ENCODE data around the gene NFX1. TPM values are rescaled to one million over a fixed set of nuclear protein-coding genes. Genes with fewer than 3 reads are reported as not detected.

Gene NFX1
- total RNA-seq, 1 donor from 2014 or later = 27.8 TPM

- Mint-ChIP-seq H3K4me3 (ENCODE audit: unreplicated experiment) (peak overlapping the region; percentile 28), H3K27ac (ENCODE audit: unreplicated experiment) (peak overlapping the region; percentile 84), H3K27me3 (ENCODE audit: low read depth, unreplicated experiment) (no peaks in the 10 kb centered on the region), H3K36me3 (ENCODE audit: low read depth, unreplicated experiment) (peaks cover under 1% of the 10 kb centered on the region), H3K4me1 (ENCODE audit: low read depth, unreplicated experiment) (peaks cover 8% of the 10 kb centered on the region), H3K9me3 (ENCODE audit: unreplicated experiment) (no peaks in the 10 kb centered on the region)
- Histone ChIP-seq H3K4me2 (ENCODE audit: low read length) (no peak overlapping the region), H3K27me3 (ENCODE audit: insufficient read depth, low read length) (no peaks in the 10 kb centered on the region), H3K36me3 (ENCODE audit: insufficient read depth, low read length) (peaks cover under 1% of the 10 kb centered on the region), H2AFZ (ENCODE audit: low read depth, low read length) (no peak overlapping the region), H3K9ac (ENCODE audit: low read length) (no peak overlapping the region), H3K79me2 (ENCODE audit: insufficient read depth, low read length) (no peaks in the 10 kb centered on the region), H3K4me3 (ENCODE audit: insufficient read depth, low read depth, low read length) (no peak overlapping the region), H3K9me3 (ENCODE audit: insufficient read depth, low read depth, low read length) (no peaks in the 10 kb centered on the region), H3K4me1 (ENCODE audit: insufficient read depth, low read length) (peaks cover 5% of the 10 kb centered on the region), H3K27ac (ENCODE audit: low read depth, low read length) (no peak overlapping the region), H4K20me1 (ENCODE audit: insufficient read depth, low read length) (no peaks in the 10 kb centered on the region)
- no peak for DNase-seq (ENCODE audit: low read depth)
- no peak for FAIRE-seq
- no peak for TF ChIP-seq EZH2 (IDR thresholded peaks at IDR 0.05; ENCODE audit: insufficient read depth, low read length)
- TF ChIP-seq, protein P1, sequence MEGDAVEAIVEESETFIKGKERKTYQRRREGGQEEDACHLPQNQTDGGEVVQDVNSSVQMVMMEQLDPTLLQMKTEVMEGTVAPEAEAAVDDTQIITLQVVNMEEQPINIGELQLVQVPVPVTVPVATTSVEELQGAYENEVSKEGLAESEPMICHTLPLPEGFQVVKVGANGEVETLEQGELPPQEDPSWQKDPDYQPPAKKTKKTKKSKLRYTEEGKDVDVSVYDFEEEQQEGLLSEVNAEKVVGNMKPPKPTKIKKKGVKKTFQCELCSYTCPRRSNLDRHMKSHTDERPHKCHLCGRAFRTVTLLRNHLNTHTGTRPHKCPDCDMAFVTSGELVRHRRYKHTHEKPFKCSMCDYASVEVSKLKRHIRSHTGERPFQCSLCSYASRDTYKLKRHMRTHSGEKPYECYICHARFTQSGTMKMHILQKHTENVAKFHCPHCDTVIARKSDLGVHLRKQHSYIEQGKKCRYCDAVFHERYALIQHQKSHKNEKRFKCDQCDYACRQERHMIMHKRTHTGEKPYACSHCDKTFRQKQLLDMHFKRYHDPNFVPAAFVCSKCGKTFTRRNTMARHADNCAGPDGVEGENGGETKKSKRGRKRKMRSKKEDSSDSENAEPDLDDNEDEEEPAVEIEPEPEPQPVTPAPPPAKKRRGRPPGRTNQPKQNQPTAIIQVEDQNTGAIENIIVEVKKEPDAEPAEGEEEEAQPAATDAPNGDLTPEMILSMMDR (IDR thresholded peaks at IDR 0.05; ENCODE audit: insufficient read depth, low read depth, low read length) = no peak
Measured at GRCh38 chr9:33375841-33376321, 85.6 kb downstream of the NFX1 start.

GRCh38 chr9:33377089-33377715 lies 86.9 kb downstream of the NFX1 start:
- Histone ChIP-seq H2AFZ (ENCODE audit: low read depth, low read length) (no peak overlapping the region), H3K4me3 (ENCODE audit: insufficient read depth, low read depth, low read length) (no peak overlapping the region), H3K27ac (ENCODE audit: low read depth, low read length) (no peak overlapping the region), H4K20me1 (ENCODE audit: insufficient read depth, low read length) (no peaks in the 10 kb centered on the region), H3K36me3 (ENCODE audit: insufficient read depth, low read length) (no peaks in the 10 kb centered on the region), H3K79me2 (ENCODE audit: insufficient read depth, low read length) (no peaks in the 10 kb centered on the region), H3K4me2 (ENCODE audit: low read length) (no peak overlapping the region), H3K27me3 (ENCODE audit: insufficient read depth, low read length) (no peaks in the 10 kb centered on the region), H3K9me3 (ENCODE audit: insufficient read depth, low read depth, low read length) (no peaks in the 10 kb centered on the region), H3K9ac (ENCODE audit: low read length) (no peak overlapping the region), H3K4me1 (ENCODE audit: insufficient read depth, low read length) (peaks cover 5% of the 10 kb centered on the region)
- TF ChIP-seq, protein P1 (IDR thresholded peaks at IDR 0.05; ENCODE audit: insufficient read depth, low read depth, low read length) = no peak
- no peak for TF ChIP-seq EZH2 (IDR thresholded peaks at IDR 0.05; ENCODE audit: insufficient read depth, low read length)
- FAIRE-seq (no peak), DNase-seq (ENCODE audit: low read depth) (no peak)
- Mint-ChIP-seq H3K36me3 (ENCODE audit: low read depth, unreplicated experiment) (no peaks in the 10 kb centered on the region), H3K4me1 (ENCODE audit: low read depth, unreplicated experiment) (peaks cover 8% of the 10 kb centered on the region), H3K27me3 (ENCODE audit: low read depth, unreplicated experiment) (no peaks in the 10 kb centered on the region), H3K27ac (ENCODE audit: unreplicated experiment) (no peak overlapping the region), H3K4me3 (ENCODE audit: unreplicated experiment) (no peak overlapping the region), H3K9me3 (ENCODE audit: unreplicated experiment) (no peaks in the 10 kb centered on the region)

- Histone ChIP-seq H3K27ac (ENCODE audit: low read depth, low read length) (no peak overlapping the region), H3K27me3 (ENCODE audit: insufficient read depth, low read length) (no peaks in the 10 kb centered on the region), H3K9ac (ENCODE audit: low read length) (no peak overlapping the region), H3K79me2 (ENCODE audit: insufficient read depth, low read length) (no peaks in the 10 kb centered on the region), H3K36me3 (ENCODE audit: insufficient read depth, low read length) (no peaks in the 10 kb centered on the region), H2AFZ (ENCODE audit: low read depth, low read length) (no peak overlapping the region), H3K4me1 (ENCODE audit: insufficient read depth, low read length) (peaks cover 5% of the 10 kb centered on the region), H3K4me3 (ENCODE audit: insufficient read depth, low read depth, low read length) (no peak overlapping the region), H3K4me2 (ENCODE audit: low read length) (no peak overlapping the region), H3K9me3 (ENCODE audit: insufficient read depth, low read depth, low read length) (no peaks in the 10 kb centered on the region), H4K20me1 (ENCODE audit: insufficient read depth, low read length) (no peaks in the 10 kb centered on the region)
- Mint-ChIP-seq H3K4me1 (ENCODE audit: low read depth, unreplicated experiment) (peaks cover 8% of the 10 kb centered on the region), H3K36me3 (ENCODE audit: low read depth, unreplicated experiment) (no peaks in the 10 kb centered on the region), H3K27ac (ENCODE audit: unreplicated experiment) (no peak overlapping the region), H3K27me3 (ENCODE audit: low read depth, unreplicated experiment) (no peaks in the 10 kb centered on the region), H3K9me3 (ENCODE audit: unreplicated experiment) (no peaks in the 10 kb centered on the region), H3K4me3 (ENCODE audit: unreplicated experiment) (no peak overlapping the region)
- FAIRE-seq = no peak
- DNase-seq (ENCODE audit: low read depth) = no peak
- no peak for TF ChIP-seq EZH2 (IDR thresholded peaks at IDR 0.05; ENCODE audit: insufficient read depth, low read length)
- TF ChIP-seq, protein P1 (IDR thresholded peaks at IDR 0.05; ENCODE audit: insufficient read depth, low read depth, low read length) = no peak
Measured at GRCh38 chr9:33378121-33378795, 87.9 kb downstream of the NFX1 start.
